Sigmoid colon (tissue), 7 donors: ENCODE data around the gene RBM47. TPM values are rescaled to one million over a fixed set of nuclear protein-coding genes. Genes with fewer than 3 reads are reported as not detected.
"Not testable (repeated sequence)": the region's sequence is repeated elsewhere in the genome, so short reads cannot be mapped to it uniquely, and the experiment has no call there.

Experiments
- DNase-seq: peaks from one replicate; pipeline ENCODE4 v3.0.0-alpha.2; 2019
- H3K27ac ChIP-seq, 4 donors: fragments of 200-600 bp; sonication (generic); one replicate each; pipeline ENCODE4 v1.5.1; 2016 to 2019; ENCODE audit warnings: mild to moderate bottlenecking in 1 of 4
- H3K27me3 ChIP-seq, 3 donors: fragments of 200-600 bp; sonication (generic); one replicate each; pipeline ENCODE4 v1.5.1; 2019; ENCODE audit warnings: mild to moderate bottlenecking in 1 of 3
- H3K36me3 ChIP-seq, 4 donors: fragments of 200-600 bp; sonication (generic); one replicate each; pipeline ENCODE4 v1.5.1; 2016 to 2019
- H3K4me1 ChIP-seq, 4 donors: fragments of 200-600 bp; sonication (generic); one replicate each; pipeline ENCODE4 v1.5.1; 2017 to 2019
- H3K4me3 ChIP-seq, 4 donors: fragments of 200-600 bp; sonication (generic); one replicate each; pipeline ENCODE4 v1.5.1; 2017 to 2019; ENCODE audit warnings: mild to moderate bottlenecking in 2 of 4, moderate library complexity in 1 of 4
- H3K9me3 ChIP-seq, 4 donors: fragments of 200-600 bp in 3 of 4; sonication (generic) in 3 of 4; one replicate each; pipeline versions ENCODE4 v1.5.1 to v1.6.1; 2013 to 2019
- CTCF ChIP-seq, 4 experiments: fragments of 450-650 bp in 3 of 4; fragments of 200-600 bp in 1 of 4; IDR thresholded peaks; one replicate each; pipeline ENCODE4 v1.5.1; 2016 to 2019; ENCODE audit warnings: antibody characterized with exemption in 4 of 4, mild to moderate bottlenecking in 3 of 4, moderate library complexity in 2 of 4
- EP300 ChIP-seq, 4 donors: sonication (generic); formaldehyde crosslinking; IDR thresholded peaks; one replicate each; pipeline ENCODE4 v1.6.1; 2017; ENCODE audit warnings: antibody characterized with exemption in 4 of 4
- POLR2A ChIP-seq, 2 donors: fragments of 450-650 bp; IDR thresholded peaks; one replicate each; pipeline ENCODE4 v1.6.1; 2016; ENCODE audit warnings: antibody characterized with exemption in 2 of 2, mild to moderate bottlenecking in 2 of 2, moderate library complexity in 2 of 2
- POLR2AphosphoS5 ChIP-seq, 4 donors: sonication (generic); formaldehyde crosslinking; IDR thresholded peaks; one replicate each; pipeline ENCODE4 v1.6.1; 2017; ENCODE audit warnings: antibody characterized with exemption in 4 of 4
- WGBS, 2 donors: extraction: QIAGEN DNeasy Blood & Tissue Kit; methylation state at CpG; one replicate each; pipeline ENCODE4 v1.1.7; 2013; 5-methylcytosine and 5-hydroxymethylcytosine counted together
- intact Hi-C: fragments of 100-400 bp; cut with DNase I; formaldehyde crosslinking; loops from one replicate; pipeline ENCODE4 v1.15.1; 2023
- polyA plus RNA-seq, 3 donors: library from polyadenylated mRNA; stranded (reverse); fragments of 200-250 nt; gene quantifications; one replicate each; pipeline ENCODE4 v1.2.3, GENCODE V29; 2013
- total RNA-seq, 4 donors: library from RNA; depleted of rRNA; stranded (reverse); fragments of >200 nt; gene quantifications; one replicate each; pipeline ENCODE4 v1.1.0, GENCODE V29; 2016
- donor health status: healthy with polysubstance abuse.
- donor health status: Bipolar disorder and iron deficiency.
- donor health status: healthy.

RBM47 gene
- total and polyA plus RNA-seq, 7 donors, result 7.2 to 148 (median 21.2) TPM

- intact Hi-C loops, result no loop called here
- H3K4me3 ChIP-seq, result no peak overlapping the region
- H3K27me3 ChIP-seq, result no peaks in the 10 kb centered on the region
- TF ChIP-seq EP300 (IDR thresholded peaks at IDR 0.05), result no peak
- TF ChIP-seq CTCF (IDR thresholded peaks at IDR 0.05), result no peak
- TF ChIP-seq POLR2A (IDR thresholded peaks at IDR 0.05), result no peak
- no peak for TF ChIP-seq POLR2AphosphoS5 (IDR thresholded peaks at IDR 0.05)
- no peaks in the 10 kb centered on the region for H3K9me3 ChIP-seq
- DNase-seq, result no peak
- WGBS, 2 donors, result 81 to 84% methylated on average over 1 of the region's 1 CpG
- no peaks in the 10 kb centered on the region for H3K36me3 ChIP-seq
- no peaks in the 10 kb centered on the region for H3K4me1 ChIP-seq
- H3K27ac ChIP-seq, result no peak overlapping the region
Measured at GRCh38 chr4:40409835-40410234, 219.8 kb downstream of the RBM47 start.

GRCh38 chr4:40407468-40407867 lies 222.2 kb downstream of the RBM47 start:
- H3K27ac ChIP-seq, H3K4me1 ChIP-seq, DNase-seq, intact Hi-C loops, H3K27me3 ChIP-seq, H3K36me3 ChIP-seq, H3K4me3 ChIP-seq, H3K9me3 ChIP-seq: not testable (repeated sequence)
- 89 to 93% methylated on average over 3 of the region's 3 CpGs for WGBS, 2 donors

- H3K9me3 ChIP-seq, result no peaks in the 10 kb centered on the region
- DNase-seq, result no peak
- intact Hi-C loops, result no loop called here
- no peaks in the 10 kb centered on the region for H3K27me3 ChIP-seq
- TF ChIP-seq CTCF (IDR thresholded peaks at IDR 0.05) (no peak), POLR2AphosphoS5 (IDR thresholded peaks at IDR 0.05) (no peak), POLR2A (IDR thresholded peaks at IDR 0.05) (no peak), EP300 (IDR thresholded peaks at IDR 0.05) (no peak)
- WGBS, 2 donors, result 94 to 95% methylated on average over 4 of the region's 4 CpGs
- H3K4me3 ChIP-seq, result no peak overlapping the region
- H3K27ac ChIP-seq, result no peak overlapping the region
- no peaks in the 10 kb centered on the region for H3K4me1 ChIP-seq
- no peaks in the 10 kb centered on the region for H3K36me3 ChIP-seq
Measured at GRCh38 chr4:40406340-40406739, 223.3 kb downstream of the RBM47 start.

GRCh38 chr4:40405193-40405592 lies 224.5 kb downstream of the RBM47 start:
- no peaks in the 10 kb centered on the region for H3K36me3 ChIP-seq
- no peak overlapping the region for H3K27ac ChIP-seq
- H3K27me3 ChIP-seq, result no peaks in the 10 kb centered on the region
- 73 to 84% methylated on average over 4 of the region's 4 CpGs for WGBS, 2 donors
- no peaks in the 10 kb centered on the region for H3K4me1 ChIP-seq
- intact Hi-C loops, result no loop called here
- no peak for TF ChIP-seq POLR2AphosphoS5 (IDR thresholded peaks at IDR 0.05)
- no peak for TF ChIP-seq CTCF (IDR thresholded peaks at IDR 0.05)
- no peak for TF ChIP-seq POLR2A (IDR thresholded peaks at IDR 0.05)
- no peak for TF ChIP-seq EP300 (IDR thresholded peaks at IDR 0.05)
- no peaks in the 10 kb centered on the region for H3K9me3 ChIP-seq
- no peak for DNase-seq
- no peak overlapping the region for H3K4me3 ChIP-seq

GRCh38 chr4:40403081-40403480 lies 226.6 kb downstream of the RBM47 start:
- H3K9me3 ChIP-seq, result no peaks in the 10 kb centered on the region
- no peaks in the 10 kb centered on the region for H3K27me3 ChIP-seq
- WGBS, 2 donors, result 81 to 92% methylated on average over 5 of the region's 5 CpGs
- H3K36me3 ChIP-seq, result no peaks in the 10 kb centered on the region
- H3K4me1 ChIP-seq, result no peaks in the 10 kb centered on the region
- TF ChIP-seq POLR2AphosphoS5 (IDR thresholded peaks at IDR 0.05) (no peak), CTCF (IDR thresholded peaks at IDR 0.05) (no peak), EP300 (IDR thresholded peaks at IDR 0.05) (no peak), POLR2A (IDR thresholded peaks at IDR 0.05) (no peak)
- DNase-seq, result no peak
- H3K4me3 ChIP-seq, result no peak overlapping the region
- intact Hi-C loops, result no loop called here
- no peak overlapping the region for H3K27ac ChIP-seq
